ENCODE measurements around the gene TECPR2.
A peak's percentile ranks its signal among the peaks of the same experiment; 100 is the strongest.

DNA sequence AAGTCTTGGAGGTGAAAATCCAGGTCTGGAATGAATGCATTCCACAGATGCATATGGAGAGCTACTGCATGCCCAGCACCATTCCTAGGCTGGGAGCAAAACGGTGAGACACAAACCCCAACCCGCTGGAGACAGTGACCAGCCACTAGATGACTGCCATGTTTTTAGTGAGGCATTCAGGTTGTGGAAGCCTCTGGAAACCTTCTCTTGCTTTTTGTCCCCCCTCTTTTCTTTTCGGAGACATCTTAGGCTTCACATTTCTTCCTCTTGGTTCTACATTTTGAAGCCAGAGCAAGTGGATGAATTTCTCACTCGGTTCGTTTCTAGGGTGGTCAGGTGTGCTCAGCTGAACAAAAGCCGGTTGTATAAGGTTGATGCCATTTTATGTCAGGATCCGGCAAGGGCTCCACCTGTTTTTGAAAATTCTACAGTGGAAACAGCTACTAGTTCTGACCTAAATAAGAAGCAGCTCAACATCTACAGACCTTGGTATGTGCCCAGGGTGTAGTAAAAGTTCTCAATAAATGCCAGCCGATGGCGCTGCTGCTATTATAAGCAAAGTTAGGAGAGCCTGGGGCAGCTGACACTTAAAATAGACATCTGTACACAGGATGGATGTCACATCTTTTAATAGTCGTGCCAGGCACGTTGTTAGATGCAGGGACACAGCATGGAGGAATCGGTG, 45.0 kb upstream of the TECPR2 start:
- TF ChIP-seq, protein P1, sequence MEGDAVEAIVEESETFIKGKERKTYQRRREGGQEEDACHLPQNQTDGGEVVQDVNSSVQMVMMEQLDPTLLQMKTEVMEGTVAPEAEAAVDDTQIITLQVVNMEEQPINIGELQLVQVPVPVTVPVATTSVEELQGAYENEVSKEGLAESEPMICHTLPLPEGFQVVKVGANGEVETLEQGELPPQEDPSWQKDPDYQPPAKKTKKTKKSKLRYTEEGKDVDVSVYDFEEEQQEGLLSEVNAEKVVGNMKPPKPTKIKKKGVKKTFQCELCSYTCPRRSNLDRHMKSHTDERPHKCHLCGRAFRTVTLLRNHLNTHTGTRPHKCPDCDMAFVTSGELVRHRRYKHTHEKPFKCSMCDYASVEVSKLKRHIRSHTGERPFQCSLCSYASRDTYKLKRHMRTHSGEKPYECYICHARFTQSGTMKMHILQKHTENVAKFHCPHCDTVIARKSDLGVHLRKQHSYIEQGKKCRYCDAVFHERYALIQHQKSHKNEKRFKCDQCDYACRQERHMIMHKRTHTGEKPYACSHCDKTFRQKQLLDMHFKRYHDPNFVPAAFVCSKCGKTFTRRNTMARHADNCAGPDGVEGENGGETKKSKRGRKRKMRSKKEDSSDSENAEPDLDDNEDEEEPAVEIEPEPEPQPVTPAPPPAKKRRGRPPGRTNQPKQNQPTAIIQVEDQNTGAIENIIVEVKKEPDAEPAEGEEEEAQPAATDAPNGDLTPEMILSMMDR (IDR thresholded peaks at IDR 0.05; ENCODE audit: low read depth, low read length, poor library complexity, severe bottlenecking), result peak; percentile 20
- TF ChIP-seq EZH2phosphoT487 (IDR thresholded peaks at IDR 0.05; ENCODE audit: borderline replicate concordance, low read length), result no peak

Measured in DOHH2 (cell line).